Stimulated activated CD8-positive, alpha-beta memory T cell treated with anti-CD3 and anti-CD28 coated beads, Interleukin-2, amount 100 ng/mL, for 1 hour (primary cell): ENCODE measurements around the gene KLF4.

Experiments
- DNase-seq, 2 donors: peaks; one replicate each; pipeline ENCODE4 v3.0.0-alpha.2; 2020; ENCODE audit warnings: low read depth in 2 of 2

KLF4 gene

GRCh38 chr9:107487521-107488374, 1.8 kb downstream of the KLF4 start:
- no peak for DNase-seq

- DNase-seq: no peak
Measured at GRCh38 chr9:107486674-107487520, 2.7 kb downstream of the KLF4 start.

- no peak for DNase-seq
Measured at GRCh38 chr9:107485458-107486043, 4.0 kb downstream of the KLF4 start.

- no peak for DNase-seq
Measured at GRCh38 chr9:107484117-107484723, 5.3 kb downstream of the KLF4 start.

- DNase-seq: no peak
Measured at GRCh38 chr9:107483666-107484065, 5.9 kb downstream of the KLF4 start.

- no peak for DNase-seq
Measured at GRCh38 chr9:107481035-107481434, 8.5 kb downstream of the KLF4 start.

- DNase-seq: no peak
Measured at GRCh38 chr9:107480386-107480789, 9.2 kb downstream of the KLF4 start.

GRCh38 chr9:107478805-107479204, 10.8 kb downstream of the KLF4 start:
- no peak for DNase-seq

- no peak for DNase-seq
Measured at GRCh38 chr9:107474124-107474523, 15.4 kb downstream of the KLF4 start.

GRCh38 chr9:107472581-107473340, 16.8 kb downstream of the KLF4 start:
- DNase-seq: no peak

- DNase-seq: no peak
Measured at GRCh38 chr9:107471552-107471951, 18.0 kb downstream of the KLF4 start.

- DNase-seq: no peak
Measured at GRCh38 chr9:107467416-107467815, 22.2 kb downstream of the KLF4 start.

- DNase-seq: no peak
Measured at GRCh38 chr9:107466826-107467225, 22.7 kb downstream of the KLF4 start.

GRCh38 chr9:107465467-107466451, 23.8 kb downstream of the KLF4 start:
- DNase-seq: no peak

- DNase-seq: no peak
Measured at GRCh38 chr9:107464516-107464915, 25.1 kb downstream of the KLF4 start.

GRCh38 chr9:107462691-107463090, 26.9 kb downstream of the KLF4 start:
- no peak for DNase-seq

GRCh38 chr9:107460153-107461023, 29.2 kb downstream of the KLF4 start:
- no peak for DNase-seq

- DNase-seq: no peak
Measured at GRCh38 chr9:107455425-107456135, 34.0 kb downstream of the KLF4 start.
